HEK293 (cell line): Measurements from ENCODE around the gene THBS2.
"Not testable (repeated sequence)": the region's sequence is repeated elsewhere in the genome, so short reads cannot be mapped to it uniquely, and the experiment has no call there.

Experiments used
- CTCF ChIA-PET: fragments of 350-600 bp; formaldehyde crosslinking; extraction: SDS; loops from one replicate; lab custom pipeline; 2021; ENCODE audit warnings: antibody characterized with exemption; lab: Yijun Ruan, JAX
- POLR2A ChIA-PET: fragments of 300-600 bp; formaldehyde crosslinking; extraction: SDS; loops from one replicate; lab custom pipeline; 2020; ENCODE audit warnings: antibody characterized with exemption, inconsistent platforms; lab: Yijun Ruan, JAX
- H3K27ac ChIP-seq: fragments of 200-500 bp; sonication (Bioruptor generic); 2 replicates; pipeline ENCODE4 v1.5.1; 2014; ENCODE audit warnings: low read depth, low read length, control low read depth, inconsistent platforms; ENCODE audit errors: extremely low read depth
- H3K36me3 ChIP-seq, 2 experiments: fragments of 200-500 bp in 1 of 2; sonication (Bioruptor generic) in 1 of 2; 1 replicate in 1 of 2; 2 replicates in 1 of 2; pipeline ENCODE4 v1.5.1; 2014 to 2017; ENCODE audit warnings: inconsistent platforms in 2 of 2, low read length in 2 of 2; ENCODE audit not compliant: control insufficient read depth in 2 of 2, insufficient read depth in 1 of 2
- H3K4me1 ChIP-seq: fragments of 200-500 bp; sonication (Bioruptor generic); 2 replicates; pipeline ENCODE4 v1.5.1; 2014; ENCODE audit warnings: mild to moderate bottlenecking, low read length, inconsistent platforms; ENCODE audit not compliant: control insufficient read depth, insufficient read depth
- H3K4me3 ChIP-seq: 2 replicates; pipeline ENCODE4 v1.5.1; 2011; ENCODE audit warnings: low read depth, mild to moderate bottlenecking, control low read depth, low read length, moderate library complexity
- H3K9me3 ChIP-seq: fragments of 200-500 bp; sonication (Bioruptor generic); 2 replicates; pipeline ENCODE4 v1.5.1; 2014; ENCODE audit warnings: low read depth, low read length, inconsistent platforms; ENCODE audit not compliant: control insufficient read depth, insufficient read depth
- BCL11A ChIP-seq: fragments of 450-650 bp; formaldehyde crosslinking; IDR thresholded peaks from 2 replicates; pipeline ENCODE4 v1.5.1; 2016; ENCODE audit warnings: low read depth, missing biosample characterization, missing genetic modification characterization
- INSM2 ChIP-seq: fragments of 450-650 bp; formaldehyde crosslinking; IDR thresholded peaks from 2 replicates; pipeline ENCODE4 v1.5.1; 2016; ENCODE audit warnings: missing biosample characterization, missing genetic modification characterization
- KLF1 ChIP-seq: fragments of 450-650 bp; formaldehyde crosslinking; IDR thresholded peaks from 2 replicates; pipeline ENCODE4 v1.5.1; 2016; ENCODE audit warnings: missing biosample characterization, missing genetic modification characterization
- KLF9 ChIP-seq: fragments of 450-650 bp; formaldehyde crosslinking; IDR thresholded peaks from 2 replicates; pipeline ENCODE4 v1.5.1; 2016; ENCODE audit warnings: missing biosample characterization, missing genetic modification characterization, low read depth
- SCRT1 ChIP-seq: fragments of 450-650 bp; formaldehyde crosslinking; IDR thresholded peaks from 2 replicates; pipeline ENCODE4 v1.5.1; 2016; ENCODE audit warnings: missing biosample characterization, missing genetic modification characterization, borderline replicate concordance
- SP7 ChIP-seq: fragments of 450-650 bp; formaldehyde crosslinking; IDR thresholded peaks from 2 replicates; pipeline ENCODE4 v1.5.1; 2016; ENCODE audit warnings: missing biosample characterization, missing genetic modification characterization
- ZBTB20 ChIP-seq: fragments of 450-650 bp; formaldehyde crosslinking; IDR thresholded peaks from 2 replicates; pipeline ENCODE4 v1.5.1; 2016; ENCODE audit warnings: missing biosample characterization, missing genetic modification characterization
- ZBTB6 ChIP-seq: fragments of 450-650 bp; formaldehyde crosslinking; IDR thresholded peaks from 2 replicates; pipeline ENCODE4 v1.5.1; 2017; ENCODE audit warnings: missing biosample characterization, missing genetic modification characterization
- ZBTB8A ChIP-seq: fragments of 450-650 bp; formaldehyde crosslinking; IDR thresholded peaks from 2 replicates; pipeline ENCODE4 v1.5.1; 2016; ENCODE audit warnings: missing biosample characterization, missing genetic modification characterization
- ZIC2 ChIP-seq: fragments of 450-650 bp; formaldehyde crosslinking; IDR thresholded peaks from 2 replicates; pipeline ENCODE4 v1.5.1; 2016; ENCODE audit warnings: missing biosample characterization, missing genetic modification characterization
- ZNF10 ChIP-seq: fragments of 450-650 bp; formaldehyde crosslinking; IDR thresholded peaks from 2 replicates; pipeline ENCODE4 v1.5.1; 2017; ENCODE audit warnings: missing biosample characterization, missing genetic modification characterization
- ZNF112 ChIP-seq: fragments of 450-650 bp; formaldehyde crosslinking; IDR thresholded peaks from 2 replicates; pipeline ENCODE4 v1.5.0; 2017; ENCODE audit warnings: missing biosample characterization, missing genetic modification characterization
- ZNF133 ChIP-seq: fragments of 450-650 bp; formaldehyde crosslinking; IDR thresholded peaks from 2 replicates; pipeline ENCODE4 v1.5.1; 2016; ENCODE audit warnings: missing biosample characterization, missing genetic modification characterization
- ZNF140 ChIP-seq: fragments of 450-650 bp; formaldehyde crosslinking; IDR thresholded peaks from 2 replicates; pipeline ENCODE4 v1.5.1; 2016; ENCODE audit warnings: missing biosample characterization, missing genetic modification characterization
- ZNF157 ChIP-seq: fragments of 450-650 bp; formaldehyde crosslinking; IDR thresholded peaks from 2 replicates; pipeline ENCODE4 v1.5.1; 2016; ENCODE audit warnings: missing biosample characterization, missing genetic modification characterization
- ZNF202 ChIP-seq: fragments of 450-650 bp; formaldehyde crosslinking; IDR thresholded peaks from 2 replicates; pipeline ENCODE4 v1.5.1; 2016; ENCODE audit warnings: missing biosample characterization, missing genetic modification characterization, borderline replicate concordance
- ZNF223 ChIP-seq: fragments of 450-650 bp; formaldehyde crosslinking; IDR thresholded peaks from 2 replicates; pipeline ENCODE4 v1.5.1; 2016; ENCODE audit warnings: missing biosample characterization, missing genetic modification characterization
- ZNF292 ChIP-seq: fragments of 450-650 bp; formaldehyde crosslinking; IDR thresholded peaks from 2 replicates; pipeline ENCODE4 v1.5.1; 2016; ENCODE audit warnings: low read depth, missing biosample characterization, missing genetic modification characterization, borderline replicate concordance
- ZNF423 ChIP-seq: fragments of 450-650 bp; formaldehyde crosslinking; IDR thresholded peaks from 2 replicates; pipeline ENCODE4 v1.5.1; 2016; ENCODE audit warnings: missing biosample characterization, missing genetic modification characterization
- ZNF530 ChIP-seq: fragments of 450-650 bp; formaldehyde crosslinking; IDR thresholded peaks from 2 replicates; pipeline ENCODE4 v1.5.1; 2016; ENCODE audit warnings: low read depth, missing biosample characterization, missing genetic modification characterization
- ZNF544 ChIP-seq: fragments of 450-650 bp; formaldehyde crosslinking; IDR thresholded peaks from 2 replicates; pipeline ENCODE4 v1.5.0; 2017; ENCODE audit warnings: missing biosample characterization, missing genetic modification characterization
- ZNF549 ChIP-seq: fragments of 450-650 bp; IDR thresholded peaks from 2 replicates; pipeline ENCODE4 v1.5.1; 2018; ENCODE audit warnings: missing biosample characterization, missing genetic modification characterization, mild to moderate bottlenecking, inconsistent platforms, moderate library complexity
- ZNF560 ChIP-seq: fragments of 450-650 bp; formaldehyde crosslinking; IDR thresholded peaks from 2 replicates; pipeline ENCODE4 v1.5.1; 2017; ENCODE audit warnings: missing biosample characterization, missing genetic modification characterization, borderline replicate concordance
- ZNF571 ChIP-seq: fragments of 450-650 bp; formaldehyde crosslinking; IDR thresholded peaks from 2 replicates; pipeline ENCODE4 v1.5.0; 2017; ENCODE audit warnings: missing biosample characterization, missing genetic modification characterization
- ZNF660 ChIP-seq: fragments of 450-650 bp; IDR thresholded peaks from 2 replicates; pipeline ENCODE4 v1.5.1; 2018; ENCODE audit warnings: missing biosample characterization, mild to moderate bottlenecking, missing genetic modification characterization
- ZNF670 ChIP-seq: fragments of 450-650 bp; formaldehyde crosslinking; IDR thresholded peaks from 2 replicates; pipeline ENCODE4 v1.5.1; 2016; ENCODE audit warnings: missing biosample characterization, missing genetic modification characterization, low read depth
- ZNF777 ChIP-seq: fragments of 450-650 bp; formaldehyde crosslinking; IDR thresholded peaks from 2 replicates; pipeline ENCODE4 v1.5.1; 2017; ENCODE audit warnings: missing biosample characterization, missing genetic modification characterization, borderline replicate concordance
- ZSCAN16 ChIP-seq: fragments of 450-650 bp; formaldehyde crosslinking; IDR thresholded peaks from 2 replicates; pipeline ENCODE4 v1.5.1; 2016; ENCODE audit warnings: missing biosample characterization, missing genetic modification characterization
- ZSCAN23 ChIP-seq: fragments of 450-650 bp; formaldehyde crosslinking; IDR thresholded peaks from 2 replicates; pipeline ENCODE4 v1.5.1; 2016; ENCODE audit warnings: missing biosample characterization, missing genetic modification characterization
- ZSCAN5A ChIP-seq: fragments of 450-650 bp; formaldehyde crosslinking; IDR thresholded peaks from 2 replicates; pipeline ENCODE4 v1.5.1; 2016; ENCODE audit warnings: missing biosample characterization, missing genetic modification characterization

Gene THBS2

GRCh38 chr6:169271877-169272216 is 18.2 kb upstream of the THBS2 start (continued):
- TF ChIP-seq ZBTB20 (tag by site-specific recombination) (no peak), ZNF670 (tag by site-specific recombination) (no peak), ZNF133 (tag by site-specific recombination) (no peak), ZNF140 (tag by site-specific recombination) (no peak), ZNF660 (tag by site-specific recombination) (no peak), ZNF571 (tag by site-specific recombination) (no peak), BCL11A (tag by site-specific recombination) (no peak), ZNF560 (tag by site-specific recombination) (no peak), ZSCAN16 (tag by site-specific recombination) (no peak), ZSCAN5A (tag by site-specific recombination) (no peak), SP7 (tag by site-specific recombination) (no peak), ZNF544 (no peak), ZNF112 (tag by site-specific recombination) (no peak), SCRT1 (no peak), ZNF530 (tag by site-specific recombination) (no peak)

- H3K4me1 ChIP-seq: no peaks in the 10 kb centered on the region
- ChIA-PET CTCF (interaction anchor here (1.1 to 1.4 kb wide), 2 partner anchors 9 to 13 kb away, joined by 4 to 5 read pairs; no protein-coding TSS in a partner anchor), POLR2A (interaction anchor here (0.7 kb wide), 1 partner anchor 206 kb away, joined by 5 read pairs; no protein-coding TSS in a partner anchor)
- no peak for TF ChIP-seq ZNF549 (tag by site-specific recombination)
- no peak for TF ChIP-seq INSM2 (tag by site-specific recombination)
- no peak for TF ChIP-seq KLF9 (tag by site-specific recombination)
- no peak for TF ChIP-seq ZNF10 (tag by site-specific recombination)
- no peak for TF ChIP-seq ZBTB6 (tag by site-specific recombination)
- TF ChIP-seq ZNF777 (tag by site-specific recombination): no peak
- no peak for TF ChIP-seq ZNF202 (tag by site-specific recombination)
- no peak for TF ChIP-seq ZNF157
- no peak for TF ChIP-seq ZIC2
- TF ChIP-seq ZNF423: no peak
- TF ChIP-seq ZNF292 (tag by site-specific recombination): no peak
- TF ChIP-seq ZSCAN23: no peak
- TF ChIP-seq KLF1 (tag by site-specific recombination): no peak
- TF ChIP-seq ZBTB8A (tag by site-specific recombination): no peak
- TF ChIP-seq ZNF223 (tag by site-specific recombination): no peak
- no peak overlapping the region for H3K4me3 ChIP-seq
- no peaks in the 10 kb centered on the region for H3K9me3 ChIP-seq
- no peaks in the 10 kb centered on the region for H3K36me3 ChIP-seq
- no peak overlapping the region for H3K27ac ChIP-seq
Measured at GRCh38 chr6:169271158-169271876, 17.7 kb upstream of the THBS2 start.

GRCh38 chr6:169270077-169270380 is 16.4 kb upstream of the THBS2 start:
- H3K9me3 ChIP-seq, H3K4me1 ChIP-seq, CTCF ChIA-PET, H3K27ac ChIP-seq, H3K36me3 ChIP-seq, H3K4me3 ChIP-seq, POLR2A ChIA-PET: not testable (repeated sequence)
